WTC11 (cell line): ENCODE data around the gene KCNT2.

Source experiments
- CBFB ChIP-seq: sonication (generic); formaldehyde crosslinking; IDR thresholded peaks from 2 replicates; pipeline ENCODE4 v1.8.1; 2022; ENCODE audit warnings: mild to moderate bottlenecking, low read depth, missing genetic modification reagents
- FOXJ3 ChIP-seq: sonication (generic); formaldehyde crosslinking; IDR thresholded peaks from 2 replicates; pipeline ENCODE4 v1.9.0; 2021; ENCODE audit warnings: missing genetic modification reagents, mild to moderate bottlenecking, borderline replicate concordance
- HMGA2 ChIP-seq: fragments of 250-450 bp; sonication (Bioruptor Pico); IDR thresholded peaks from 2 replicates; pipeline ENCODE4 v1.4.0; 2021; ENCODE audit warnings: mild to moderate bottlenecking, moderate library complexity
- JUN ChIP-seq: sonication (generic); formaldehyde crosslinking; IDR thresholded peaks from 2 replicates; pipeline ENCODE4 v1.8.0; 2023; ENCODE audit warnings: mild to moderate bottlenecking, missing genetic modification reagents
- NFE2L1 ChIP-seq: sonication (generic); formaldehyde crosslinking; IDR thresholded peaks from 2 replicates; pipeline ENCODE4 v1.8.1; 2023; ENCODE audit warnings: missing genetic modification reagents
- TF ChIP-seq, protein P1 (sequence below): sonication (generic); formaldehyde crosslinking; conservative IDR thresholded peaks from 2 replicates; pipeline ENCODE4 v1.8.1; 2023; ENCODE audit warnings: mild to moderate bottlenecking, low read depth, missing genetic modification reagents, moderate library complexity
- TF ChIP-seq, protein P2 (sequence below): fragments of 200-600 bp; IDR thresholded peaks from 2 replicates; pipeline ENCODE4 v1.8.0; 2022; ENCODE audit warnings: antibody characterized with exemption
- TF ChIP-seq, protein P3 (sequence below): sonication (generic); formaldehyde crosslinking; IDR thresholded peaks from 2 replicates; pipeline ENCODE4 v1.8.0; 2022; ENCODE audit warnings: mild to moderate bottlenecking, missing genetic modification reagents
- TF ChIP-seq, protein P4 (sequence below): sonication (generic); formaldehyde crosslinking; IDR thresholded peaks from 2 replicates; pipeline ENCODE4 v1.8.1; 2023; ENCODE audit warnings: mild to moderate bottlenecking, missing genetic modification reagents
- TF ChIP-seq, protein P5 (sequence below): sonication (generic); formaldehyde crosslinking; IDR thresholded peaks from 2 replicates; pipeline ENCODE4 v1.8.1; 2022; ENCODE audit warnings: missing genetic modification reagents, borderline replicate concordance

DNA sequence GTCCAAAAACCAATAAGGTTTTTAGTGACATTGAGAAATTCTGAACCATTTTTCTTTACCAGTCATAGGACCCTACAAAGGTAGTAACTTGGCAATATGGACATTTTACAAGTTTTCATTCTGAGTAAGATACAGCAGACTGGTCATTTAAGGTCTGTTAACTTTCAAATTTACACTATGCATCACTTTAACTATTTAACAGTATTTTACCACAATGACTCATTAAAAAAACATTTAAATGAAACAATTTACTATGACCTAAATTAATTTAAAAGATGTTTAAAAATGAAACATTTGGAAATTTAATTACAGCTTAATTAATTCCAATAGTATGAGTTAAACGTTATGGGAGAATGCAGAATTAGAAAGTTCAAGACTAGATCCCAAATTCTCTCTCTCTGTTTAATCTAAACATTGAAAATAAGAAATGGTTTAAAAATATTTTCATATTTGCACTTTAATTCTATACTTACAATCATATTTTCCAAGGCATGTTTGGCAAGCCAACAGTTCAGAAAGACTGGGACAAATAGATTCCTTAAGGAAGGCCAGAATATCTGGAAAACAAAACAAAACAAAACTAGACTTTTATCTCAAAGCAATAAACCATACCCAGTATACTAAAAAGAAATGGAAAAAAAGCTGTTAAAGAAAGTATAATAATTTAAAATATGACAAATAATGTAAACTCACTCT lies 140.9 kb downstream of the KCNT2 start:
- TF ChIP-seq, protein P1, sequence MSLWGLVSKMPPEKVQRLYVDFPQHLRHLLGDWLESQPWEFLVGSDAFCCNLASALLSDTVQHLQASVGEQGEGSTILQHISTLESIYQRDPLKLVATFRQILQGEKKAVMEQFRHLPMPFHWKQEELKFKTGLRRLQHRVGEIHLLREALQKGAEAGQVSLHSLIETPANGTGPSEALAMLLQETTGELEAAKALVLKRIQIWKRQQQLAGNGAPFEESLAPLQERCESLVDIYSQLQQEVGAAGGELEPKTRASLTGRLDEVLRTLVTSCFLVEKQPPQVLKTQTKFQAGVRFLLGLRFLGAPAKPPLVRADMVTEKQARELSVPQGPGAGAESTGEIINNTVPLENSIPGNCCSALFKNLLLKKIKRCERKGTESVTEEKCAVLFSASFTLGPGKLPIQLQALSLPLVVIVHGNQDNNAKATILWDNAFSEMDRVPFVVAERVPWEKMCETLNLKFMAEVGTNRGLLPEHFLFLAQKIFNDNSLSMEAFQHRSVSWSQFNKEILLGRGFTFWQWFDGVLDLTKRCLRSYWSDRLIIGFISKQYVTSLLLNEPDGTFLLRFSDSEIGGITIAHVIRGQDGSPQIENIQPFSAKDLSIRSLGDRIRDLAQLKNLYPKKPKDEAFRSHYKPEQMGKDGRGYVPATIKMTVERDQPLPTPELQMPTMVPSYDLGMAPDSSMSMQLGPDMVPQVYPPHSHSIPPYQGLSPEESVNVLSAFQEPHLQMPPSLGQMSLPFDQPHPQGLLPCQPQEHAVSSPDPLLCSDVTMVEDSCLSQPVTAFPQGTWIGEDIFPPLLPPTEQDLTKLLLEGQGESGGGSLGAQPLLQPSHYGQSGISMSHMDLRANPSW (CRISPR knock-in tag): no peak
- no peak for TF ChIP-seq HMGA2
- TF ChIP-seq, protein P2, sequence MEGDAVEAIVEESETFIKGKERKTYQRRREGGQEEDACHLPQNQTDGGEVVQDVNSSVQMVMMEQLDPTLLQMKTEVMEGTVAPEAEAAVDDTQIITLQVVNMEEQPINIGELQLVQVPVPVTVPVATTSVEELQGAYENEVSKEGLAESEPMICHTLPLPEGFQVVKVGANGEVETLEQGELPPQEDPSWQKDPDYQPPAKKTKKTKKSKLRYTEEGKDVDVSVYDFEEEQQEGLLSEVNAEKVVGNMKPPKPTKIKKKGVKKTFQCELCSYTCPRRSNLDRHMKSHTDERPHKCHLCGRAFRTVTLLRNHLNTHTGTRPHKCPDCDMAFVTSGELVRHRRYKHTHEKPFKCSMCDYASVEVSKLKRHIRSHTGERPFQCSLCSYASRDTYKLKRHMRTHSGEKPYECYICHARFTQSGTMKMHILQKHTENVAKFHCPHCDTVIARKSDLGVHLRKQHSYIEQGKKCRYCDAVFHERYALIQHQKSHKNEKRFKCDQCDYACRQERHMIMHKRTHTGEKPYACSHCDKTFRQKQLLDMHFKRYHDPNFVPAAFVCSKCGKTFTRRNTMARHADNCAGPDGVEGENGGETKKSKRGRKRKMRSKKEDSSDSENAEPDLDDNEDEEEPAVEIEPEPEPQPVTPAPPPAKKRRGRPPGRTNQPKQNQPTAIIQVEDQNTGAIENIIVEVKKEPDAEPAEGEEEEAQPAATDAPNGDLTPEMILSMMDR: no peak
- TF ChIP-seq CBFB (CRISPR knock-in tag): no peak
- TF ChIP-seq, protein P3, sequence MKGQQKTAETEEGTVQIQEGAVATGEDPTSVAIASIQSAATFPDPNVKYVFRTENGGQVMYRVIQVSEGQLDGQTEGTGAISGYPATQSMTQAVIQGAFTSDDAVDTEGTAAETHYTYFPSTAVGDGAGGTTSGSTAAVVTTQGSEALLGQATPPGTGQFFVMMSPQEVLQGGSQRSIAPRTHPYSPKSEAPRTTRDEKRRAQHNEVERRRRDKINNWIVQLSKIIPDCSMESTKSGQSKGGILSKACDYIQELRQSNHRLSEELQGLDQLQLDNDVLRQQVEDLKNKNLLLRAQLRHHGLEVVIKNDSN (CRISPR knock-in tag): no peak
- TF ChIP-seq, protein P4, sequence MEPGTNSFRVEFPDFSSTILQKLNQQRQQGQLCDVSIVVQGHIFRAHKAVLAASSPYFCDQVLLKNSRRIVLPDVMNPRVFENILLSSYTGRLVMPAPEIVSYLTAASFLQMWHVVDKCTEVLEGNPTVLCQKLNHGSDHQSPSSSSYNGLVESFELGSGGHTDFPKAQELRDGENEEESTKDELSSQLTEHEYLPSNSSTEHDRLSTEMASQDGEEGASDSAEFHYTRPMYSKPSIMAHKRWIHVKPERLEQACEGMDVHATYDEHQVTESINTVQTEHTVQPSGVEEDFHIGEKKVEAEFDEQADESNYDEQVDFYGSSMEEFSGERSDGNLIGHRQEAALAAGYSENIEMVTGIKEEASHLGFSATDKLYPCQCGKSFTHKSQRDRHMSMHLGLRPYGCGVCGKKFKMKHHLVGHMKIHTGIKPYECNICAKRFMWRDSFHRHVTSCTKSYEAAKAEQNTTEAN (CRISPR knock-in tag): no peak
- TF ChIP-seq, protein P5, sequence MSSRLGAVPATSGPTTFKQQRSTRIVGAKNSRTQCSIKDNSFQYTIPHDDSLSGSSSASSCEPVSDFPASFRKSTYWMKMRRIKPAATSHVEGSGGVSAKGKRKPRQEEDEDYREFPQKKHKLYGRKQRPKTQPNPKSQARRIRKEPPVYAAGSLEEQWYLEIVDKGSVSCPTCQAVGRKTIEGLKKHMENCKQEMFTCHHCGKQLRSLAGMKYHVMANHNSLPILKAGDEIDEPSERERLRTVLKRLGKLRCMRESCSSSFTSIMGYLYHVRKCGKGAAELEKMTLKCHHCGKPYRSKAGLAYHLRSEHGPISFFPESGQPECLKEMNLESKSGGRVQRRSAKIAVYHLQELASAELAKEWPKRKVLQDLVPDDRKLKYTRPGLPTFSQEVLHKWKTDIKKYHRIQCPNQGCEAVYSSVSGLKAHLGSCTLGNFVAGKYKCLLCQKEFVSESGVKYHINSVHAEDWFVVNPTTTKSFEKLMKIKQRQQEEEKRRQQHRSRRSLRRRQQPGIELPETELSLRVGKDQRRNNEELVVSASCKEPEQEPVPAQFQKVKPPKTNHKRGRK (CRISPR knock-in tag): no peak
- no peak for TF ChIP-seq JUN (CRISPR knock-in tag)
- no peak for TF ChIP-seq NFE2L1
- TF ChIP-seq FOXJ3 (CRISPR knock-in tag): no peak
